Panc1 (cell line): Measurements from ENCODE around the gene UGT1A1. TPM values are rescaled to one million over a fixed set of nuclear protein-coding genes. Genes with fewer than 3 reads are reported as not detected.

Source experiments
- ATAC-seq: fragments of 200-7000 bp; cut with Tn5 transposase; 2 replicates; pipeline ENCODE4 v1.9.1; 2020; ENCODE audit warnings: mild to moderate bottlenecking, moderate library complexity
- BruUV-seq: library from RNA; stranded (reverse); fragments of 400-500 nt; replicated peaks from 2 replicates; lab custom pipeline; 2021; lab: Mats Ljungman, UMichigan
- CTCF ChIA-PET: fragments of 300-600 bp; sonication (Branson Sonifier 250); formaldehyde crosslinking; loops from one replicate; lab custom pipeline; 2022; ENCODE audit warnings: antibody characterized with exemption; lab: Charles Lee
- POLR2A ChIA-PET: fragments of 300-600 bp; sonication (Branson Sonifier 250); formaldehyde crosslinking; loops from one replicate; lab custom pipeline; 2022; ENCODE audit warnings: antibody characterized with exemption; lab: Charles Lee
- DNase-seq: peaks from one replicate; pipeline ENCODE4 v3.0.0-alpha.2; 2010; ENCODE audit warnings: low read depth, low spot score
- H3K27ac ChIP-seq: 2 replicates; pipeline ENCODE4 v1.5.1; 2011; ENCODE audit warnings: mild to moderate bottlenecking, low read length, inconsistent platforms
- H3K27me3 ChIP-seq: fragments of 200-500 bp; sonication (Bioruptor generic); 2 replicates; pipeline ENCODE4 v1.6.0; 2014; ENCODE audit warnings: low read length, inconsistent platforms; ENCODE audit not compliant: control insufficient read depth, insufficient read depth
- H3K36me3 ChIP-seq: fragments of 200-500 bp; sonication (Bioruptor generic); 2 replicates; pipeline ENCODE4 v1.5.1; 2014; ENCODE audit warnings: inconsistent platforms, mild to moderate bottlenecking, low read length, moderate library complexity; ENCODE audit not compliant: control insufficient read depth, insufficient read depth
- H3K4me1 ChIP-seq: 2 replicates; pipeline ENCODE4 v1.5.1; 2011; ENCODE audit warnings: inconsistent platforms, mild to moderate bottlenecking, low read length, moderate library complexity; ENCODE audit not compliant: control insufficient read depth, insufficient read depth
- H3K4me3 ChIP-seq, 2 experiments: 2 replicates each; pipeline ENCODE4 v1.5.1; 2011 to 2012; ENCODE audit warnings: low read depth in 2 of 2, low read length in 2 of 2, mild to moderate bottlenecking in 2 of 2, inconsistent platforms in 1 of 2, moderate library complexity in 1 of 2
- H3K9me3 ChIP-seq: fragments of 200-500 bp; sonication (Bioruptor generic); 2 replicates; pipeline ENCODE4 v1.5.1; 2014; ENCODE audit warnings: low read depth, mild to moderate bottlenecking, inconsistent platforms, low read length, moderate library complexity; ENCODE audit not compliant: control insufficient read depth, insufficient read depth
- CTCF ChIP-seq: fragments of 450-650 bp; IDR thresholded peaks from 2 replicates; pipeline ENCODE4 v1.5.1; 2017; ENCODE audit warnings: mild to moderate bottlenecking
- POLR2AphosphoS5 ChIP-seq: IDR thresholded peaks from 2 replicates; pipeline ENCODE4 v1.6.1; 2012; ENCODE audit warnings: mild to moderate bottlenecking, low read depth, low read length, moderate library complexity
- REST ChIP-seq, 2 experiments: IDR thresholded peaks; 2 replicates each; pipeline ENCODE4 v1.6.1; 2011 to 2012; ENCODE audit warnings: low read depth in 2 of 2, control low read depth in 1 of 2, low read length in 1 of 2, mild to moderate bottlenecking in 1 of 2, moderate library complexity in 1 of 2; ENCODE audit not compliant: insufficient read depth in 1 of 2
- SIN3A ChIP-seq: IDR thresholded peaks from 2 replicates; pipeline ENCODE4 v1.6.1; 2012; ENCODE audit warnings: low read depth, mild to moderate bottlenecking, low read length, moderate library complexity, borderline replicate concordance; ENCODE audit not compliant: insufficient read depth
- TCF7L2 ChIP-seq: IDR thresholded peaks from 2 replicates; pipeline ENCODE4 v1.6.1; 2011; ENCODE audit warnings: mild to moderate bottlenecking, low read depth, low read length, inconsistent platforms
- in situ Hi-C: cut with HindIII; loops from 2 replicates; pipeline ENCODE4 v1.10.0; 2016; ENCODE audit warnings: low sequenced_read_pairs, low pct_unique_long_range_greater_than_20kb
- intact Hi-C: fragments of 100-400 bp; cut with micrococcal nuclease; formaldehyde crosslinking; loops from one replicate; pipeline ENCODE4 v1.10.0; 2022; ENCODE audit not compliant: unreplicated experiment
- total RNA-seq: library from RNA; stranded (reverse); gene quantifications from one replicate; pipeline ENCODE4 v1.2.1, GENCODE V29; 2021; ENCODE audit not compliant: unreplicated experiment

The UGT1A1 gene
- total RNA-seq, 1 experiment from 2014 or later: not detected

- in situ Hi-C loops: no loop called here
- TF ChIP-seq SIN3A (no peak), POLR2AphosphoS5 (no peak), REST (IDR thresholded peaks at IDR 0.05; ENCODE audit: insufficient read depth in 1 of 2, low read depth in 2 of 2, low read length in 1 of 2) (no peak), TCF7L2 (no peak), CTCF (no peak)
- no TSS peak for BruUV-seq
These were observed 51.0 kb downstream of the UGT1A1 start for GRCh38 chr2:233811087-233811486.

GRCh38 chr2:233811732-233812131, 51.7 kb downstream of the UGT1A1 start:
- H3K9me3 ChIP-seq: no peaks in the 10 kb centered on the region
- ChIA-PET POLR2A (no interaction called here), CTCF (no interaction called here)
- DNase-seq (no peak), ATAC-seq (no peak)
- in situ Hi-C loops (no loop called here), intact Hi-C loops (no loop called here)
- H3K27me3 ChIP-seq: no peaks in the 10 kb centered on the region
- BruUV-seq: no TSS peak
- TF ChIP-seq CTCF (no peak), POLR2AphosphoS5 (no peak)
- H3K4me3 ChIP-seq: no peak overlapping the region
- no peaks in the 10 kb centered on the region for H3K4me1 ChIP-seq
- H3K27ac ChIP-seq: no peak overlapping the region
- no peaks in the 10 kb centered on the region for H3K36me3 ChIP-seq

More at GRCh38 chr2:233811087-233811486, 51.0 kb downstream of the UGT1A1 start:
- intact Hi-C loops: no loop called here
- Histone ChIP-seq H3K36me3 (no peaks in the 10 kb centered on the region), H3K27me3 (no peaks in the 10 kb centered on the region; the same call in 1 of the 2 replicates), H3K4me3 (no peak overlapping the region), H3K27ac (no peak overlapping the region), H3K4me1 (no peaks in the 10 kb centered on the region), H3K9me3 (no peaks in the 10 kb centered on the region)
- CTCF ChIA-PET: no interaction called here
- ATAC-seq (no peak), DNase-seq (no peak)
- POLR2A ChIA-PET: no interaction called here
